Heart right ventricle (tissue), 16 donors: ENCODE results near the gene PDIA5. TPM values are rescaled to one million over a fixed set of nuclear protein-coding genes. Genes with fewer than 3 reads are reported as not detected.

Experiments used
- ATAC-seq, 8 donors: fragments of 200-7000 bp; cut with Tn5 transposase; one replicate each; pipeline ENCODE4 v1.9.1; 2020; ENCODE audit warnings: mild to moderate bottlenecking in 8 of 8, moderate library complexity in 8 of 8, moderate number of reproducible peaks in 1 of 8
- DNase-seq, 2 donors: peaks; one replicate each; pipeline ENCODE4 v3.0.0-alpha.2; 2020
- H3K27ac ChIP-seq, 10 donors: fragments of 200-600 bp; sonication (generic) in 2 of 10; one replicate each; pipeline versions ENCODE4 v1.5.0 to v1.8.0; 2020 to 2022; ENCODE audit warnings: mild to moderate bottlenecking in 3 of 10
- H3K27me3 ChIP-seq, 7 donors: fragments of 200-600 bp; one replicate each; pipeline ENCODE4 v1.8.0; 2021 to 2022; ENCODE audit warnings: mild to moderate bottlenecking in 2 of 7
- H3K36me3 ChIP-seq, 9 donors: fragments of 200-600 bp; sonication (generic) in 1 of 9; one replicate each; pipeline versions ENCODE4 v1.5.0 to v1.8.0; 2020 to 2022; ENCODE audit warnings: mild to moderate bottlenecking in 2 of 9
- H3K4me1 ChIP-seq, 9 donors: fragments of 200-600 bp; sonication (generic) in 1 of 9; one replicate each; pipeline versions ENCODE4 v1.5.0 to v1.8.0; 2020 to 2022; ENCODE audit warnings: mild to moderate bottlenecking in 4 of 9
- H3K4me3 ChIP-seq, 10 donors: fragments of 200-600 bp; sonication (generic) in 2 of 10; one replicate each; pipeline versions ENCODE4 v1.5.0 to v1.8.0; 2020 to 2022; ENCODE audit warnings: mild to moderate bottlenecking in 7 of 10, moderate library complexity in 2 of 10
- H3K9me3 ChIP-seq, 11 donors: fragments of 200-600 bp in 10 of 11; sonication (generic) in 2 of 11; one replicate each; pipeline versions ENCODE4 v1.5.0 to v1.8.0; 2013 to 2022; ENCODE audit warnings: mild to moderate bottlenecking in 2 of 11, control low read depth in 1 of 11, moderate library complexity in 1 of 11
- CTCF ChIP-seq, 9 donors: fragments of 200-600 bp; sonication (generic) in 2 of 9; IDR thresholded peaks; one replicate each; pipeline versions ENCODE4 v1.5.0 to v1.8.0; 2021 to 2022; ENCODE audit warnings: antibody characterized with exemption in 9 of 9, mild to moderate bottlenecking in 5 of 9, moderate library complexity in 1 of 9
- WGBS, 2 donors: extraction: QIAGEN DNeasy Blood & Tissue Kit; methylation state at CpG; one replicate each; pipeline ENCODE4 v1.1.7; 2013; ENCODE audit warnings: inconsistent platforms in 1 of 2; 5-methylcytosine and 5-hydroxymethylcytosine counted together
- intact Hi-C, 10 donors: fragments of 100-400 bp; cut with DNase I; formaldehyde crosslinking; loops; one replicate each; pipeline versions ENCODE4 v1.11.1 to v1.14.2; 2022
- polyA plus RNA-seq, 2 donors: library from polyadenylated mRNA; stranded (reverse); fragments of 200-250 nt; gene quantifications; one replicate each; pipeline ENCODE4 v1.2.3, GENCODE V29; 2013
- total RNA-seq, 10 donors: library from RNA; stranded (reverse); fragmentation: NEBNext Ultra II Directional in 3 of 10; extraction: Animal tissue kit (Norgen Biotek cat#: 25700) in 3 of 10; gene quantifications; one replicate each; pipeline versions ENCODE4 v1.2.1 to v1.2.4, GENCODE V29; 2021 to 2023
- donor health status: Arrhythmogenic right ventricular cardiomyopathy.
- donor health status: ischemic (EF 13 %, LVEDD 7.1; RV severe dilation, severe dysfunction).
- donor health status: healthy with polysubstance abuse.
- donor health status: DM: no; HTN: yes; CAD: no.
- donor health status: DM: no; HTN: no; CAD: no.
- donor health status: ischemic (EF 25% LVEDD 6.9; RV normal size, moderate dysfunction).
- donor health status: ischemic (EF 25% LVEDD 5.7; RV mildly dilated, moderate dysfunction).
- donor health status: healthy.
- donor health status: DM: yes; HTN: yes; CAD: no.
- donor health status: Ischemic cardiomyopathy.
- donor health status: ischemic (EF 35%, LVEDD 5.7; RV mildly dilated, moderate dysfunction).
- donor health status: nonischemic (EF 11% LVEDD 7.7; RV severe dilation, severe dysfunction).
- donor health status: DM: yes; HTN: yes; CAD: no.
- donor health status: PGD.
- donor health status: ischemic (EF 29% LVEDD 5.4; RV normal size, mild dysfunction).
- donor health status: nonischemic (EF 23%, LVEDD 6.1; RV moderate dilation, normal function).

The PDIA5 gene
- total and polyA plus RNA-seq, 12 donors, result 4.2 to 14.6 (median 6.3) TPM

GRCh38 chr3:123025642-123026521 lies 40.9 kb upstream of the PDIA5 start:
- Histone ChIP-seq H3K27me3 (peaks cover 0 to 93% (median 17%) of the 10 kb centered on the region in 7 donors), H3K4me3 (peak overlapping the region; percentile 40 to 82 (median 68)), H3K27ac (peak overlapping the region in 5 of 10 donors; percentile 50 to 75 (median 68)), H3K4me1 (peaks cover 9 to 45% (median 25%) of the 10 kb centered on the region in 9 donors), H3K9me3 (no peaks in the 10 kb centered on the region), H3K36me3 (no peaks in the 10 kb centered on the region)
- TF ChIP-seq CTCF (IDR thresholded peaks at IDR 0.05), result no peak
- 23 to 25% methylated on average over 30 to 33 of the region's 33 CpGs for WGBS, 2 donors
- DNase-seq (peak; percentile 29 to 40), ATAC-seq (peak; percentile 24 to 72 (median 50))
- intact Hi-C loops, result loop anchor here in 8 of 10 donors (2.0 to 10.0 kb wide), 11 partner anchors 44 to 1481 kb away; partner anchors contain the start of gene POLQ (in 1 of the 8)

- Histone ChIP-seq H3K27me3 (peaks cover 0 to 93% (median 17%) of the 10 kb centered on the region in 7 donors), H3K36me3 (no peaks in the 10 kb centered on the region), H3K4me3 (peak overlapping the region; percentile 40 to 82 (median 68)), H3K9me3 (no peaks in the 10 kb centered on the region), H3K4me1 (peaks cover 9 to 53% (median 30%) of the 10 kb centered on the region in 9 donors), H3K27ac (peak overlapping the region in 7 of 10 donors; percentile 8 to 75 (median 55))
- WGBS, 2 donors, result 1% methylated on average over 56 to 62 of the region's 62 CpGs
- intact Hi-C loops, result loop anchor here in 8 of 10 donors (2.0 to 10.0 kb wide), 11 partner anchors 44 to 1482 kb away; partner anchors contain the start of gene POLQ (in 1 of the 8)
- peak in 7 of 8 donors; percentile 26 to 68 (median 61) for ATAC-seq
- no peak for TF ChIP-seq CTCF (IDR thresholded peaks at IDR 0.05)
- peak; percentile 22 to 43 for DNase-seq
Measured at GRCh38 chr3:123026565-123027291, 40.1 kb upstream of the PDIA5 start.

- Histone ChIP-seq H3K4me3 (peak within 1 kb of the TSS; percentile 40 to 82 (median 68)), H3K36me3 (no peaks in the 10 kb centered on the region), H3K9me3 (no peaks in the 10 kb centered on the region), H3K27ac (peak within 1 kb of the TSS in 8 of 10 donors; percentile 8 to 75 (median 54)), H3K4me1 (peaks cover 9 to 49% (median 30%) of the 10 kb centered on the region in 9 donors), H3K27me3 (peaks cover 0 to 87% (median 17%) of the 10 kb centered on the region in 7 donors)
- peak; percentile 29 to 47 for DNase-seq
- WGBS, 2 donors, result 1% methylated on average over 81 to 94 of the region's 94 CpGs
- TF ChIP-seq CTCF (IDR thresholded peaks at IDR 0.05), result peak in 8 of 9 donors; percentile 26 to 72 (median 56)
- intact Hi-C loops, result loop anchor here (1.0 to 10.0 kb wide), 12 partner anchors 45 to 1483 kb away; partner anchors contain the start of gene POLQ (in 1 of the 10)
- ATAC-seq, result peak; percentile 72 to 86 (median 80)
Measured at GRCh38 chr3:123027292-123028232, 39.3 kb upstream of the PDIA5 start, which contains the start of gene SEMA5B. Gene SEMA5B (minus strand): TSS chr3:123027763. CDS start chr3:122961263, 66,500 bp downstream.
